ENCODE measurements around the gene CXCL14.

The CXCL14 gene

DNA sequence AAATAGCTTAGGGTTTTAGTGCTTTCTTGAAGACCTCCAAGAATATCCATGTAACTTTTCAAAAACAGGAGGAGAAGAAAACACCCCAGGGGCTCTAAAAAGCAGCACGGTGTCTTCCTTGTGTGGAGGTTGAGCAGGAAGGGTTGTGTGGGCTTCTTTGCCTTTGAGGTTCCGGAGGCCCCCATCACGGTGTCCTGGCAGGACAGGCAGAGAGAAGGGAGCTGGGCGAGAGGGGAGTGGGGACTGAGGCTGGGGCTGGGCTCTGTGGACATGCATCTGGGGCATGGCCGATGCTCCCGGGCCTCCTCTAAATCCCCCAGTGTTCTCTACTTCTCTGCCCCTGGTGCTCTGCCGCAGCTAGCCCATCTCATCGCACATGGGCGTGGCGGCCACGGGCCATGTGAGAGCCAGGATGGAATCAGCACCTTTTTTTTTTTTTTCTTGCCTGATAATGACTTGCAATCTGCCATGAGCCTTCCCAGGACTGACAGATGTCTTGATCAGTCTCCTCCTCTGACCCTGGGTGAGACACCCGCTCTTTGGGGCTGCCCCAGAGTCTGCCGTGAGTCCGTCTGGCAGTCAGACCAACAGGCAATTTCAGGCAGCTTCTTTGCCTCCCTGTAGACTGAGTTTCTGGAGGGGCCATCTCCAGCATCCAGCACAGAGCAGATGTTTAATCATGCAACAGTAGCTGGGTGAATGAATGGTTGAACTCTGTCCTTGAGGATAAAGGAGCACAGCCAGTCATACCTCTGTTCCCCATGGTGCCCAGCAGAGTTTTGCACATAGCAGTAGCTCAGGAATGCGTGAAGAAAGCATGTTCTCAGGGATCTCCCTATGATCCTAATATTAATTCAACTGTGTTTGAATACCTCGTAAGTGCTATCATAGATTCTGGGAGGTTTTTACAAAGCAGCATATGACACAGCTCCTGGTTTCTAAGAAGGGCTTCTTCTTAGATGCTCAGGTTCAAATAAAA is 12.1 kb downstream of the CXCL14 start:
- Mint-ChIP-seq H3K27ac (no peak overlapping the region), H3K4me3 (no peak overlapping the region), H3K9me3 (no peaks in the 10 kb centered on the region), H3K36me3 (ENCODE audit: low read depth) (no peaks in the 10 kb centered on the region), H3K4me1 (ENCODE audit: low read depth) (no peaks in the 10 kb centered on the region), H3K27me3 (peaks cover 6% of the 10 kb centered on the region)

DNA sequence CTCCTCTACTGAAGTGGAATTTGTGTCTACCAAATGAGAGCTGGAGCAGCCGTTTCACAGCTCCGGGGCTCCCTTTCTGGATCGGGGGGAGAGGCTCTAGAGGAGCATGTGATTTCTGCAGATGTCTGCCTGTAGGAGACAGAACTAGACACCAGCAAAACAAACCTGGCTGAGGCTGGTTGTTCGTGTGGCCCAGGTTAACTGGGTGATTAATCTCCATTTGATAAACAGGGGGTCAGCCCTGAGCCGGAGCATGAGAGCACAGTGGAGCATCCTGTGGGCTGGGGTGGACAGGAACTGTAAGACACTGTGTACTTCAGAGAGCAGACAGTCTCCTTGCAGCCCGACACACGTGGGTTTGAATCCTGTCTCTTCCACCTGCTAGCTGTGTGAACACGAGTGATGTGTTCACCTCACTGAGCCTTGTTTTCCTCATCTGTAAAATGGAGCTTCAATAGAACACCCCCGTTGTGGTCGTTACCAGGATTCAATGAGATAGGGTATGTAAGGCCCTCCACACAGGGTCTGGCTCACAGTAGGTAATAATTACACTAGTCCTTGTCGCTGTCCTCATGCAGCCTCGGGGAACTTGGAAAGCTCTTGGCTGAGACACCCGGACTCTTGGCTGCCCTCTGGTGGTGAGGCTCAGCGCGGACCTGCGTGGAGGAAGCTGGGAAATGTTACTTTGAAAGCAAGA is 12.9 kb downstream of the CXCL14 start:
- Mint-ChIP-seq H3K4me3 (no peak overlapping the region), H3K27ac (no peak overlapping the region), H3K4me1 (ENCODE audit: low read depth) (no peaks in the 10 kb centered on the region), H3K36me3 (ENCODE audit: low read depth) (no peaks in the 10 kb centered on the region), H3K27me3 (peaks cover 6% of the 10 kb centered on the region), H3K9me3 (no peaks in the 10 kb centered on the region)

DNA sequence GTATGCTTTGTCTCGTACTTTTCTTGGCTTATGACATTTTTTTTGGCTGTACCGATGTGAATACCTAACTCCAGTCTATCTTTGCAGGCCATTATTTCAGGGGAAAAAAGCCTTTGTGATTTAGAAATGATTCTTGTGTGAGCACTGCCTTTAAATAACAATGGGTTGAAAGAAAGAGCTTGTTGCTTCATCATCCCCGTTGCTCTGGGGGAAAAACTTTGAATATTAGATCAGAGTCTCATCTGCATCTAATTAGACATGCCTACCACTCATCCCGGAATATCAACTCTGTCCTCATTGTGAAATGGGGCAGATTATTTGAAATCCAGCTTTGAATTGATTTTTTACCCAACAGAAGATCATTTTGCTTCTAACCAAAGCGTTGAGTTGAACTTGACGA is 13.5 kb downstream of the CXCL14 start:
- H3K4me1 Mint-ChIP-seq (ENCODE audit: low read depth), result no peaks in the 10 kb centered on the region
- no peak overlapping the region for H3K4me3 Mint-ChIP-seq
- no peaks in the 10 kb centered on the region for H3K9me3 Mint-ChIP-seq
- H3K36me3 Mint-ChIP-seq (ENCODE audit: low read depth), result no peaks in the 10 kb centered on the region
- H3K27me3 Mint-ChIP-seq, result peaks cover 8% of the 10 kb centered on the region
- no peak overlapping the region for H3K27ac Mint-ChIP-seq

DNA sequence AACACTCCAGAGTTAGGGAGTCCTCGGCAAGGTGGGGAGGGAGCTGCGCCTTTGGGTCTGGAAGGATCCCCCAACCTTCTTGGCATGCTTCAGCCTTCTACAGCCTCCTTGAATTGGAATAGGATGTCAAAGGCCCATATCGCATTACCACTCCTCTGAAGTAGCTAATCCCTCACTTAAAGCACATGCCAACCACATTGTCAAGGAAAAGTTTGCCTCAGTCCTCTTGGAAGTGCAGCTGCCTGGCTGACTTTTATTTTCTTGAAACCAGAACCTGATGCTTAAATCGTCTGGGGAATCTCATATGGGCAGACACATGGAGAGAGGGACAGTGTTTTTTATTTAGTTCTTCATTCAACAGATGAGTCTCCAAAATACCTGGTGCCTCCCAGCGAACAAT is 14.5 kb downstream of the CXCL14 start:
- H3K36me3 Mint-ChIP-seq (ENCODE audit: low read depth), result no peaks in the 10 kb centered on the region
- no peak overlapping the region for H3K4me3 Mint-ChIP-seq
- H3K9me3 Mint-ChIP-seq, result no peaks in the 10 kb centered on the region
- H3K4me1 Mint-ChIP-seq (ENCODE audit: low read depth), result no peaks in the 10 kb centered on the region
- no peak overlapping the region for H3K27ac Mint-ChIP-seq
- peaks cover 16% of the 10 kb centered on the region for H3K27me3 Mint-ChIP-seq

DNA sequence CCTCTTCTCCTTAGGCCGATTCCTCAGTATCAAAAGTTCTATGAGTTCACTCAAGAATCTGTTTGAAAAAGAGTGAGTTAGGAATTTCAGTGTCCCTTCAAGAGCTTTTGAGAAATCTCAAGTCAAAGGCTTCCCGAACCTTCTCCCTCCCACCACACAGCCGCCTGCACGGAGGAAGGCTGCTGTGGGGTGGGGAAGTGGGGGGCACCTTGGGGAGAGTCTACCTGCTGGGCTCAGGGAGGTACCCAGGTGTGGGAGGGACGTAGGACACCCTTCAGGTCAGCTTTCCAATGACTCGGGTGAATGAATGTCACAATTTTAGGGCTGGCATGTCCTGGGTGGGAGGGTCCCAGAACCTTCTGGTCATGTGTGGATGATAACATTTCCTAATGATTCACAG is 17.5 kb downstream of the CXCL14 start:
- H3K9me3 Mint-ChIP-seq, result no peaks in the 10 kb centered on the region
- H3K27me3 Mint-ChIP-seq, result peaks cover 40% of the 10 kb centered on the region
- H3K4me3 Mint-ChIP-seq, result no peak overlapping the region
- no peak overlapping the region for H3K27ac Mint-ChIP-seq
- no peaks in the 10 kb centered on the region for H3K4me1 Mint-ChIP-seq (ENCODE audit: low read depth)
- no peaks in the 10 kb centered on the region for H3K36me3 Mint-ChIP-seq (ENCODE audit: low read depth)

DNA sequence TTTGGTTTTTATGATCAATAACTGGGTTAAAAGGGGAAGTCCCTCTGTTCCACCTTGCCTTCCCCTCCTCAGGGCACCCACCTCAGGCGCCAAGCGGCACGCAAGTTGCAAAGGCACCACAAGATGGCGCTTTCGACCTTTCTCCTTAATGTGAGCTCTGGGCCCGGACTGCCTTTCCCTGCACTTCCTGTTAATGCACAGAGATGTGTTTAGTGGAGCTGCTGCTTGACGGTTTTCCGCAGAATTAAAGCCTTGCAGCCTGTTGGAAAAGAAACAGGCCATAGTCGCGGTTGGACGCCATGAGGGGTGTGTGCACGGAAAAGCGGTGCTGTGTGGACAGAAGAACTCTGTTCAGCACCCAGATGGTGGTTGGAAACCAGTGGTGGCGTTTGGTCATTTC is 17.9 kb downstream of the CXCL14 start:
- H3K36me3 Mint-ChIP-seq (ENCODE audit: low read depth), result no peaks in the 10 kb centered on the region
- no peaks in the 10 kb centered on the region for H3K4me1 Mint-ChIP-seq (ENCODE audit: low read depth)
- H3K9me3 Mint-ChIP-seq, result no peaks in the 10 kb centered on the region
- H3K27ac Mint-ChIP-seq, result no peak overlapping the region
- H3K27me3 Mint-ChIP-seq, result peaks cover 44% of the 10 kb centered on the region
- H3K4me3 Mint-ChIP-seq, result no peak overlapping the region

DNA sequence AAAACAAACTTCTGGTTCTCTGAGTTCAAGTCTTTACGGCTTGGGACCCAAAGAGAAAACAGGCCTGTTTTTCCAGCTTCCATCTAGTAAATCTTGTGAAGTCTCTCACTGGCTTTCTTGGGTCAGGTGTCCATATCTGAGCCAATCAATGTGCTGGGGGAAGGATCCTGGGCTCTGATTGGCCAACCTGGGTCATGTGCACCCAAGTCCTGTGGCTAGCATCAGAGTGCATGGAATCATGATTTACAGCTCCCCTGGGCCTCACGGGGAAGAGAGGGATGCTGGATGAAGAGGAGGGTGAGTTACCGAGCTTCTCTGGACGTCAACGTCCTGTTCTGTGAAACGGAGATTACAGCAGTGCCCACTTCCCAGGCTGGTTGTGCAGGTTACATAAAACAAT is 19.4 kb downstream of the CXCL14 start:
- peaks cover 42% of the 10 kb centered on the region for H3K27me3 Mint-ChIP-seq
- no peak overlapping the region for H3K4me3 Mint-ChIP-seq
- H3K4me1 Mint-ChIP-seq (ENCODE audit: low read depth), result no peaks in the 10 kb centered on the region
- no peaks in the 10 kb centered on the region for H3K9me3 Mint-ChIP-seq
- no peaks in the 10 kb centered on the region for H3K36me3 Mint-ChIP-seq (ENCODE audit: low read depth)
- H3K27ac Mint-ChIP-seq, result no peak overlapping the region

DNA sequence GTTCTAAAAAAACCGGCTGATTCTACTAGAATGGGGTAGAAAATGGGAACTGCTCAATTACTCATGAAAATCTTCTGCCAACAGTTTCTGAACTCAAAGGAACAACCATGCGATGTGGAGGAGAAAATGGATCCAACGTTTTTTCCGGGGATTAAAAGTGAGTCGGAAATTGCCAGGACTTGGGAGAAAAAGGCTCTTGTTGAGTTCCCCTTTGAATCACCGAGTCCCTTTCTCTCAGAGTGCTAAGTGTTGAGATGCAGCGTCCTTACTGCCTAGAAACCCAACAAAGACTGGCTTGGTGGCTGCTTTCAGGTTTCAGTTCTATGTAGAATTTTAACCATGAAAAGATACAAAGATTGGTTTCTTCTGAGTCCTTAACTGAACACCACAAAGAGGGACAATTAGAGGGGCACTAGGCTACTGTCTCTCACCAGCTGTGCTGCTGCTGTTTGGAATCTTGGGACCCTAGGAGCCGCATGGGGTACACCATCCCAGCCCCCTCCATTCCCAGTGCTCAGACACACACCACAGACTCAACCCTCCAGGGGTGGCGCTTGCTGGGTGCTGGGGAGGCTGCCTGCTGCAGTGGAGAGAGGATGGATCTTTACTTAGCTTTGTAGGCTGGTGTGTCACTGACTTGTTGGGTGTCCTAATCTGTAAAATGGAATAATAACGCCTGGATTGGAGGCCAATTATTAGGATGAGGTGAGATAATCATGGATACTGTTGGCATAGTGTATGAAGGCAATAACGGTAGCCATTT is 21.5 kb downstream of the CXCL14 start:
- no peaks in the 10 kb centered on the region for H3K36me3 Mint-ChIP-seq (ENCODE audit: low read depth)
- no peak overlapping the region for H3K4me3 Mint-ChIP-seq
- H3K4me1 Mint-ChIP-seq (ENCODE audit: low read depth), result no peaks in the 10 kb centered on the region
- H3K27me3 Mint-ChIP-seq, result peaks cover 55% of the 10 kb centered on the region
- H3K27ac Mint-ChIP-seq, result no peak overlapping the region
- no peaks in the 10 kb centered on the region for H3K9me3 Mint-ChIP-seq

DNA sequence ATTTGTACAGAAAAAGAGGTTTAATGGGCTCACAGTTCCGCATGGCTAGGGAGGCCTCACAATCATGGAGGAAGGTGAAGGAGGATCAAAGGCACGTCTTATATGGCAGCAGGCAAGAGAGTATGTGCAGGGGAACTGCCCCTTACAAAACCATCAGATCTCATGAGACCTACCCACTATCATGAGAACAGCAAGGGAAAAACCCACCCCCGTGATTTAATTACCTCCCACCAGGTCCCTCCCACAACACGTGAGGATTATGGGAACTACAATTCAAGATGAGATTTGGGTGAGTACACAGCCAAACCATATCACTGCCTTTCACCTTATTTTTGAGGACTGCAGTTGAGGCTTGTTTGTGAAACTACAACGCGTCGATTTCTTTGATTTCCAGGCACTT is 22.2 kb downstream of the CXCL14 start:
- no peaks in the 10 kb centered on the region for H3K9me3 Mint-ChIP-seq
- no peaks in the 10 kb centered on the region for H3K4me1 Mint-ChIP-seq (ENCODE audit: low read depth)
- no peak overlapping the region for H3K27ac Mint-ChIP-seq
- no peak overlapping the region for H3K4me3 Mint-ChIP-seq
- peaks cover 60% of the 10 kb centered on the region for H3K27me3 Mint-ChIP-seq
- H3K36me3 Mint-ChIP-seq (ENCODE audit: low read depth), result no peaks in the 10 kb centered on the region

DNA sequence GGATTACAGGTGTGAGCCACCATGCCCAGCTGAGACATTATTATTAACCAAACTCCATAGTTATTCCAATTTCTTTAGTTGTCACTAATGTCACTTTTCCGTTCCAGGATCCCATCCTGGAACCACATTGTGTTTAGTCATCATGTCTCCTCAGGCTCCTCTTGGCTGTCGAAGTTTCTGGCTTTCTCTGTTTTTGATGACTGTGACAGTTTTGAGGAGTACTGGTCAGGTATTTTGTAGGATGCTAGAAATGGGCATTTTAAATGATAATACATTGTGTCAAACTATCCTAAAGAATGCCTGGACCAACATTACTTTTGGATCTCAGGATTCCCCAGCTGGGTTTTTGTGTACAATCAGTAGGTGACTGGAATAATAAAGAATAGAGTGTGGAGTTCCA is 23.3 kb downstream of the CXCL14 start:
- no peak overlapping the region for H3K4me3 Mint-ChIP-seq
- no peaks in the 10 kb centered on the region for H3K9me3 Mint-ChIP-seq
- H3K27me3 Mint-ChIP-seq, result peaks cover 66% of the 10 kb centered on the region
- no peak overlapping the region for H3K27ac Mint-ChIP-seq
- no peaks in the 10 kb centered on the region for H3K4me1 Mint-ChIP-seq (ENCODE audit: low read depth)
- H3K36me3 Mint-ChIP-seq (ENCODE audit: low read depth), result no peaks in the 10 kb centered on the region

DNA sequence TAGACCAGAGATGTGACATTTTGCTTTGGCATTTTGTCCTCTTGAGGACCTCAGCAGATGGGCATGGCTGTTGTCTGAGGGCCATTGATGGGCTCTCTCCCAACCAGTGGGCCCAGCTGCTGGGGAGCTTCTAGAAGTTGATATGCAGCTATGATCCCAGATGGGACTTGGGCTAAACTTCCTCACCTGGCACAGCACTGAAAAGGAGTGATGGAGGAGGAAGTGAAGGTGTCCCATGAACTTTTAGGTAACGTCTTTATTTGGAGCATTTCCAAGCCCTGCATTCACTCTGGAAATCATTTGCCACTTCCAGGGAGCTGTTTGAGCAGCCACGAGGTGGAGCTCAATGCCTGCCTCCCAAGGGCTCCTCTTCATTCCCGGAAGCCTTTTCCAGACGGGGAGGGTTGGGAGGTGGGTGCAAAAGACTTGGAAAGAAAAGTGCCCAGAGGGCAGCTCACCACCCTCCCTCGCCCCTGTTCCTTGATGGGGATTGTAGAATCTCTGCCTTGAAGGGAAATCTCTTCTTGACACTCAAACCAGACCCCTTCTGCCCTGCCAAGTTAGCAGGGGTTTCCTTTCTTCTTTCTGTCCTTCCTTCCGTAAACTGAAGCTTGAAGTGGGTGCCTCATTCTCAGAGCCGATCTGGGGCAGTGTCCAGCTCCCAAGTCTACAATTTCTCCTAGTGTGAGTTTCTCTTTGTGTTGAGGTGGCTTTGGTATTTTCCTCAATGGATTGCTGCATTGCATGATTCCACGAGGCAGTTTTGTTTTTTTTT is 24.9 kb downstream of the CXCL14 start:
- Mint-ChIP-seq H3K27ac (no peak overlapping the region), H3K4me3 (no peak overlapping the region), H3K4me1 (ENCODE audit: low read depth) (no peaks in the 10 kb centered on the region), H3K9me3 (no peaks in the 10 kb centered on the region), H3K36me3 (ENCODE audit: low read depth) (no peaks in the 10 kb centered on the region), H3K27me3 (peaks cover 63% of the 10 kb centered on the region)

DNA sequence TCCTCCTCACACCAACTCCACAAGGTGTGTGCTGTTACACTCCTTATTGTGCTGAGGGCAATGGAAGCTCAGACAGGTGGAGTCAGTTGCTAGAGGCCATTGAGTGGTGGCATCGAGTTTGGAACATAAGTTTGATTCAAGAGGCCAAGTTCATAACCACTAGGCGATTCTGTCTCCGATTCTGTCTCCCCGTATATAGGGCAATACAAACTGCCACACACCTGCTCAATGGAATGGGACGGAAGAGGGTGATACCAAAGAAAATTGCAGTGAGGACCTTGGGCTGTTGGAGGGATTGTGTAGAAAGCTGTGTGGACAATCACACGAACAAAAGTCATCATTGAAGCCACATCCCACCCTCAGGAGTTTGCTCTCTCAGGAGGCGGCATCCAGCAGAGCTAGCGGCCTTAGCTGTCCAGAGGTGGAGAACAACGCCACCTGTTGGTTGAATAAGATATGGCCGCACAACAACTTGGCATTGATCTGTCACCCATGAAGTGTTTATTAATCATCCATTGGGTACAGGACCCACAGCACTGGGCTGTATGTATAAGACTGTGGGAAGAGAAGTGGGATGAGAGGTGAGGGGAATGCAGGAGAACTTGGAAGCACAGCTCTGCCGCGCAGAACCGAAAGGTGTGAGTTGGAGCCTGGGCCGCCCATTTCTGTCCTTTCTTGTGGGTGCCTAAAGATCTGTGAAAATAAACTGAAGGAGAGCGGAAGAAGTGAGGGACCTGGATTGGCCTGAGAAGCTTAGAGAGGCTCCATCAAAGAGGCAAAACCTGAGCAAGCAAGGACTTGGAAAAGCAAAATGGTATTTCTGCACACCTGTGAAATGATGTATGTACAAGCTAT is 27.0 kb downstream of the CXCL14 start:
- Mint-ChIP-seq H3K36me3 (ENCODE audit: low read depth) (no peaks in the 10 kb centered on the region), H3K27ac (no peak overlapping the region), H3K4me1 (ENCODE audit: low read depth) (no peaks in the 10 kb centered on the region), H3K4me3 (no peak overlapping the region), H3K27me3 (peaks cover 60% of the 10 kb centered on the region), H3K9me3 (no peaks in the 10 kb centered on the region)

DNA sequence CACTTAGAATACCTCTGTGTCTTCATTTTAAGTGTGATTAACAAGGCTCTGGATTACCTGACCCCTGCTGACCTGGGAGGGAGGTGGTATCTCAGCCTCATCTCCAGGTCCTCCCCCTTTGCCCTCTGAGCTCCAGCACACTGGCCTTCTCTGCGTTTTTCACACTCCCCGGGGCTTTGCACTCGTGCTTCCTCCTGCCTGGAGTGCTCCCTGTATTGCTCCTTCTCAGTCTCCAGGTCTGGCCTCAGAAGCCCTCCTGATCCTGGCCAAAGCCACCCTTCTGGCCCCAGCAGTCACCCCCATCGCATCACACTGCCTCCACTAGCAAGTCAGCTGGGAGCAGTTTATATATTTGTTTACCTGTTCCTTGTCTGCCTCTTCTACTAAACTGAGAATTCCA is 29.4 kb downstream of the CXCL14 start:
- H3K27ac Mint-ChIP-seq, result no peak overlapping the region
- peaks cover under 1% of the 10 kb centered on the region for H3K4me1 Mint-ChIP-seq (ENCODE audit: low read depth)
- no peaks in the 10 kb centered on the region for H3K9me3 Mint-ChIP-seq
- H3K27me3 Mint-ChIP-seq, result peaks cover 70% of the 10 kb centered on the region
- no peak overlapping the region for H3K4me3 Mint-ChIP-seq
- H3K36me3 Mint-ChIP-seq (ENCODE audit: low read depth), result no peaks in the 10 kb centered on the region

Data from stimulated activated naive CD8-positive, alpha-beta T cell treated with anti-CD3 and anti-CD28 coated beads, Interleukin-15, Interleukin-2, amounts not matched to agents 100 ng/mL and 50 ng/mL, for 24 hours (primary cell).